Gastroesophageal sphincter (tissue), 4 donors: ENCODE measurements around the gene CACNA1D. TPM values are rescaled to one million over a fixed set of nuclear protein-coding genes. Genes with fewer than 3 reads are reported as not detected.

ENCODE experiments used
- ATAC-seq: fragments of 150-250 bp; one replicate; pipeline ENCODE4 v1.9.1; 2016; ENCODE audit warnings: mild to moderate bottlenecking, moderate library complexity
- H3K27ac ChIP-seq, 4 donors: fragments of 200-600 bp; sonication (generic) in 3 of 4; 1 replicate in 3 of 4; 2 replicates in 1 of 4; pipeline ENCODE4 v1.5.1; 2016 to 2019
- H3K27me3 ChIP-seq: fragments of 200-600 bp; sonication (generic); one replicate; pipeline ENCODE4 v1.5.1; 2019
- H3K36me3 ChIP-seq, 2 donors: fragments of 200-600 bp; sonication (generic); one replicate each; pipeline ENCODE4 v1.5.1; 2019; ENCODE audit warnings: control low read depth in 1 of 2
- H3K4me1 ChIP-seq, 3 donors: fragments of 200-600 bp; sonication (generic); 1 replicate in 2 of 3; 2 replicates in 1 of 3; pipeline ENCODE4 v1.5.1; 2016 to 2019; ENCODE audit warnings: control low read depth in 2 of 3
- H3K4me3 ChIP-seq, 2 donors: fragments of 200-600 bp; sonication (generic); one replicate each; pipeline ENCODE4 v1.5.1; 2019; ENCODE audit warnings: mild to moderate bottlenecking in 1 of 2, moderate library complexity in 1 of 2
- H3K9me3 ChIP-seq, 3 donors: fragments of 200-600 bp; sonication (generic); one replicate each; pipeline ENCODE4 v1.5.1; 2017 to 2019; ENCODE audit warnings: control low read depth in 2 of 3
- EP300 ChIP-seq: sonication (generic); formaldehyde crosslinking; IDR thresholded peaks from one replicate; pipeline ENCODE4 v1.6.1; 2017; ENCODE audit warnings: antibody characterized with exemption, mild to moderate bottlenecking
- POLR2A ChIP-seq, 2 donors: fragments of 450-650 bp; IDR thresholded peaks; one replicate each; pipeline ENCODE4 v1.6.1; 2017; ENCODE audit warnings: antibody characterized with exemption in 2 of 2, mild to moderate bottlenecking in 2 of 2, moderate library complexity in 1 of 2
- POLR2AphosphoS5 ChIP-seq: sonication (generic); formaldehyde crosslinking; IDR thresholded peaks from one replicate; pipeline ENCODE4 v1.6.1; 2017; ENCODE audit warnings: antibody characterized with exemption
- WGBS, 2 donors: methylation state at CpG; one replicate each; pipeline ENCODE4 v1.1.5; 2018; ENCODE audit warnings: low coverage in 1 of 2; 5-methylcytosine and 5-hydroxymethylcytosine counted together
- total RNA-seq, 4 donors: library from RNA; depleted of rRNA; stranded (reverse); fragments of >200 nt; gene quantifications; one replicate each; pipeline ENCODE4 v1.1.0, GENCODE V29; 2016
- TF ChIP-seq, protein P1 (sequence below), 4 experiments: fragments of 200-600 bp in 2 of 4; fragments of 450-650 bp in 2 of 4; sonication (generic) in 1 of 4; IDR thresholded peaks; one replicate each; pipeline ENCODE4 v1.5.1; 2017 to 2019; ENCODE audit warnings: antibody characterized with exemption in 4 of 4, mild to moderate bottlenecking in 2 of 4, moderate library complexity in 2 of 4

The CACNA1D gene
- total RNA-seq, 4 donors from 2014 or later = 0.52 to 5.7 (median 3.6) TPM

DNA sequence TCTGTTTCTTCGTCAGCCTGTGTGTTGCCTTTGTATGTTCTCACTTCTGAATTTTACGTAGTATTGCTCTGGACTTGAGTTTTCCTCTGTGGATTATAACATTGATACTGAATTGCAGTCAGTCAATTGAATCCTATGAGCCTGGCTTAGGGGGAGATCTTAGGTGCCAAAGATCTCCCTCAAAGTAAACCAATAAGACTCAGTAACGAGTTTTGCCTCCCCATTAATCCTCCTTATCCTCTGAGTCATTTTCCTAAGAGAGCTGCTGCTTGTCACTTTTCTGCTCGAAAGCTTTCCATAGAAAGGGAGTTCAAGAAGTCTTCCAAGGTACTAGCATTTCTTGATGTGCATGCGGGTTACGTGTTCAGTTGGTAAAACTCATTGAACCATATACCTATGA lies 225.4 kb downstream of the CACNA1D start:
- no peak for ATAC-seq
- Histone ChIP-seq H3K9me3 (no peaks in the 10 kb centered on the region), H3K27ac (no peak overlapping the region), H3K27me3 (no peaks in the 10 kb centered on the region), H3K36me3 (no peaks in the 10 kb centered on the region), H3K4me1 (no peaks in the 10 kb centered on the region), H3K4me3 (no peak overlapping the region)
- WGBS, 2 donors = 76 to 91% methylated on average over 6 of the region's 6 CpGs
- TF ChIP-seq EP300 (no peak), POLR2AphosphoS5 (no peak), POLR2A (IDR thresholded peaks at IDR 0.05) (no peak)
- TF ChIP-seq, protein P1, sequence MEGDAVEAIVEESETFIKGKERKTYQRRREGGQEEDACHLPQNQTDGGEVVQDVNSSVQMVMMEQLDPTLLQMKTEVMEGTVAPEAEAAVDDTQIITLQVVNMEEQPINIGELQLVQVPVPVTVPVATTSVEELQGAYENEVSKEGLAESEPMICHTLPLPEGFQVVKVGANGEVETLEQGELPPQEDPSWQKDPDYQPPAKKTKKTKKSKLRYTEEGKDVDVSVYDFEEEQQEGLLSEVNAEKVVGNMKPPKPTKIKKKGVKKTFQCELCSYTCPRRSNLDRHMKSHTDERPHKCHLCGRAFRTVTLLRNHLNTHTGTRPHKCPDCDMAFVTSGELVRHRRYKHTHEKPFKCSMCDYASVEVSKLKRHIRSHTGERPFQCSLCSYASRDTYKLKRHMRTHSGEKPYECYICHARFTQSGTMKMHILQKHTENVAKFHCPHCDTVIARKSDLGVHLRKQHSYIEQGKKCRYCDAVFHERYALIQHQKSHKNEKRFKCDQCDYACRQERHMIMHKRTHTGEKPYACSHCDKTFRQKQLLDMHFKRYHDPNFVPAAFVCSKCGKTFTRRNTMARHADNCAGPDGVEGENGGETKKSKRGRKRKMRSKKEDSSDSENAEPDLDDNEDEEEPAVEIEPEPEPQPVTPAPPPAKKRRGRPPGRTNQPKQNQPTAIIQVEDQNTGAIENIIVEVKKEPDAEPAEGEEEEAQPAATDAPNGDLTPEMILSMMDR (IDR thresholded peaks at IDR 0.05) = no peak

DNA sequence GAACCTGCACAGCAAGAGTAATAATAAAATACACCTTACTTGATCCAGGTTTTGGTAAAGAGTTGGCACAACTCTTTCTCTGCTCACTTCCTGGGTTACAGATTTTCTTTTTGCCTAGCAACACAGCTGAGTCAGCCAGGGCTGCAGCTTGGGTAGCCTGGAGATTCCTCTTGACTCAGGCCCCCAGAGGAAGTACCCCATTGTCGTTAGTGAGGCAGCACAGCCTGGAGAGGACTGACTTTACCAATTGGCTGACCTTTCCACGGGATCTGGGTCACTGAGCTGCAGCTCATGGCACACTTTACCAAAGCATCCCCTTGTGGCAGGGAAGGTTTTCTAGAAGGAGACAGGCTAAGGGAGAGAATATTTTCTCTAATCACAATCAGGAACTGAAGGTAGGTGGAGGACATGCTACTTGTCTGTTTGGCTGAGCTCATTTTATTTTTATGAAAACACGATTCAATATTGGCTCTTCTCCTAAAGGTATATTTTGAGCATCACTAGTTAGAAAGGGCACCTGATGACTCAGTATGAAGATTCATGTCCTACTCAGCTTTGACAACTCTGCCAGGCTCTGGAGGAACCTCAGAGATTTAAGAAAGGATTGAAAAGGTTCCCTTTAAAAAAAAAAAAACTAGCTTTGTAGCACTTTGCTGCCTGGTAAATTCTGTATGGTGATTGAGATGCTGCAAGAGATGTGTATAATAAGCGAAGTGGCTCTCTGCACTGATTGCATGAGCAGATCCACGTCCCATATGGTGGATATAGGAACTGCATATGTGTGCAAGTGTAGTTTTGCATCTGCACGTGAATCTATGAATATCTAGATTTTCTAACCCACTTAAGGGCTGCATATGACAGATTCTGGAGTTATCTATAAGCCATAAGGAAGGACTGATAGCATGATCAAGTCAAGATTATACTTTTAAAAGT lies 227.0 kb downstream of the CACNA1D start:
- TF ChIP-seq EP300 (no peak), POLR2AphosphoS5 (no peak), POLR2A (IDR thresholded peaks at IDR 0.05) (no peak)
- TF ChIP-seq, protein P1 (IDR thresholded peaks at IDR 0.05) = no peak
- Histone ChIP-seq H3K27ac (no peak overlapping the region), H3K4me1 (no peaks in the 10 kb centered on the region), H3K4me3 (no peak overlapping the region), H3K27me3 (no peaks in the 10 kb centered on the region), H3K36me3 (no peaks in the 10 kb centered on the region), H3K9me3 (no peaks in the 10 kb centered on the region)
- 47 to 80% methylated on average over 4 to 6 of the region's 6 CpGs for WGBS, 2 donors
- no peak for ATAC-seq

DNA sequence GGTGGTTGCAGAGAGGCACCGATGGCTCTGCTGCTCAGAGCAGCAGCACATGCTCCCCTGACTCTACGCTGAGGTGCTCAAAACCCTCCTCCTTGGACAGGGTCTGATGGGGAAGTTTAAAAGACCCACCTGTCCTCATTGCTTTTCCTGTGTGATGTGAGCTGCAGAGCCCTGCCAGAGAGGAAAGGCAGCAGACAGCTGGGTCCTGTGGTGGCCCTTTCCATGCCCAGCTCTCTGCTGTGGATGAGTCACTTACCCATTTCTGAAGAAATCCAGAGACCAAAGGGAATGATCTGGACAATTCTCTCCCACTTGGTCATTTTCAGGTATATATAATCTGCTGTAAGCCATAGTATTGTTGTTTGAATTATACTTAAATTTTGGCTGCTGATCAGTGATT lies 230.2 kb downstream of the CACNA1D start:
- Histone ChIP-seq H3K36me3 (no peaks in the 10 kb centered on the region), H3K9me3 (no peaks in the 10 kb centered on the region), H3K4me3 (no peak overlapping the region), H3K27ac (no peak overlapping the region), H3K27me3 (peaks cover 5% of the 10 kb centered on the region), H3K4me1 (no peaks in the 10 kb centered on the region)
- TF ChIP-seq POLR2A (IDR thresholded peaks at IDR 0.05) (no peak), POLR2AphosphoS5 (no peak), EP300 (no peak)
- TF ChIP-seq, protein P1 (IDR thresholded peaks at IDR 0.05) = no peak
- ATAC-seq = no peak
- 100% methylated on average over 1 of the region's 2 CpGs; no CpG with 5 or more reads in 1 of the 2 donors for WGBS, 2 donors

DNA sequence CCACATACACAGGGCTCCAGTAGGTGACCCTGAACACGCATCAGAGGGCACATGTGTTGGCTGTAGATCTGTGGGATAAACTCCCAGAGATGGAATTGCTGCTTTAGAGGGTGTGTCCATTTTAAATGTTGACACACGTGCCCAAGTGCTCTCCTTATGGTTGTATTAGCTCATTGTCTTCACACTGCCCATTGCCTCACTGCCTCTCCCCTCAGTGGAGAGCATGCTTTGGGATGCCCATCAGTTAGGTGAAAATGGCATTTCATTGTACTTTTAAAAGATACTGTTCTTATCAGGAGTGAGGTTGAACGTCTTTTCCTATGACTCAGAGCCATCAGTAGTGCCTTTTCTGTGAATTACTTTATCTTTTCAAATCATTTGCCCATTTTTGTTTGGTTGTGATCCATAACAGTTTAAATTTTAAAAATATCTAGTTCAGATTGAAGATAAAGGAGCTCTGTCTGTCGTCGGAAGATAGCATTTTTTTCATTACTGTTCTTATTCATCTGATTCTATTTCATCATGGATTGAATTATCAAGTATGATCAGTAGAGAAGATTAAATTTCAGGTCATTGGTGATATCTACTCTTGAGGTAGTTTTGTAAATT lies 231.1 kb downstream of the CACNA1D start:
- ATAC-seq = no peak
- 73 to 90% methylated on average over 4 of the region's 5 CpGs for WGBS, 2 donors
- Histone ChIP-seq H3K27me3 (peaks cover 5% of the 10 kb centered on the region), H3K9me3 (no peaks in the 10 kb centered on the region), H3K4me3 (no peak overlapping the region), H3K36me3 (no peaks in the 10 kb centered on the region), H3K27ac (no peak overlapping the region), H3K4me1 (peaks cover 0 to 4% (median 0%) of the 10 kb centered on the region in 3 donors)
- TF ChIP-seq POLR2AphosphoS5 = no peak
- TF ChIP-seq EP300 = no peak
- TF ChIP-seq POLR2A (IDR thresholded peaks at IDR 0.05) = no peak
- TF ChIP-seq, protein P1 (IDR thresholded peaks at IDR 0.05) = no peak
